Adrenal gland (tissue), 5 donors: ENCODE results near the gene ADAM10.

Source experiments
- POLR2A ChIP-seq, 2 donors: fragments of 450-650 bp; IDR thresholded peaks; one replicate each; pipeline ENCODE4 v1.6.1; 2017; ENCODE audit warnings: antibody characterized with exemption in 2 of 2, mild to moderate bottlenecking in 2 of 2, moderate library complexity in 1 of 2
- TF ChIP-seq, protein P1 (sequence below), 6 experiments: fragments of 450-650 bp in 4 of 6; fragments of 200-600 bp in 2 of 6; sonication (generic) in 1 of 6; IDR thresholded peaks; 1 replicate in 5 of 6; 2 replicates in 1 of 6; pipeline versions ENCODE4 v1.5.1 to v1.8.0; 2016 to 2021; ENCODE audit warnings: antibody characterized with exemption in 6 of 6, mild to moderate bottlenecking in 2 of 6, moderate library complexity in 1 of 6
- donor health status: DM: no; HTN: no; CAD: no.

DNA sequence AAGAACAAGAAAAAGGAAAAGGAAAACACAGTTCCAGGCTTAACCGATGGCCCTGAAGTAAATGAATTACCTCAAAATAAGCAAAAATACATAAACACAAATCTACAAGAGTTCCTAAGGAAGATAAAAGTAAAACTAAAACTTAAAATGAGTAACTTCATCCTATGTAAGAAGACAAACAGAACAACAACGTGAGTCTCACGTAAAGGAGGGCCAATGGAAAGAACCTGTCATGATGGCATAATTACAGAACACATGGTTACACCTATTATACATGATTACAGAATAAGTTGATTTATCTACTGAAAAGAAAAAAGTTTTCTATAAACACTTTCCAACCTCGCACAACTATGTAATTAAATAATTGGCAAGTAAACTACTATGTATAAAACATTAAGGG lies 42.1 kb downstream of the ADAM10 start:
- TF ChIP-seq, protein P1, sequence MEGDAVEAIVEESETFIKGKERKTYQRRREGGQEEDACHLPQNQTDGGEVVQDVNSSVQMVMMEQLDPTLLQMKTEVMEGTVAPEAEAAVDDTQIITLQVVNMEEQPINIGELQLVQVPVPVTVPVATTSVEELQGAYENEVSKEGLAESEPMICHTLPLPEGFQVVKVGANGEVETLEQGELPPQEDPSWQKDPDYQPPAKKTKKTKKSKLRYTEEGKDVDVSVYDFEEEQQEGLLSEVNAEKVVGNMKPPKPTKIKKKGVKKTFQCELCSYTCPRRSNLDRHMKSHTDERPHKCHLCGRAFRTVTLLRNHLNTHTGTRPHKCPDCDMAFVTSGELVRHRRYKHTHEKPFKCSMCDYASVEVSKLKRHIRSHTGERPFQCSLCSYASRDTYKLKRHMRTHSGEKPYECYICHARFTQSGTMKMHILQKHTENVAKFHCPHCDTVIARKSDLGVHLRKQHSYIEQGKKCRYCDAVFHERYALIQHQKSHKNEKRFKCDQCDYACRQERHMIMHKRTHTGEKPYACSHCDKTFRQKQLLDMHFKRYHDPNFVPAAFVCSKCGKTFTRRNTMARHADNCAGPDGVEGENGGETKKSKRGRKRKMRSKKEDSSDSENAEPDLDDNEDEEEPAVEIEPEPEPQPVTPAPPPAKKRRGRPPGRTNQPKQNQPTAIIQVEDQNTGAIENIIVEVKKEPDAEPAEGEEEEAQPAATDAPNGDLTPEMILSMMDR (IDR thresholded peaks at IDR 0.05) = no peak
- TF ChIP-seq POLR2A (IDR thresholded peaks at IDR 0.05) = no peak
